ENCODE data around the gene HTRA2. TPM values are rescaled to one million over a fixed set of nuclear protein-coding genes. Genes with fewer than 3 reads are reported as not detected.
A peak's percentile ranks its signal among the peaks of the same experiment; 100 is the strongest.

Gene HTRA2
- total RNA-seq, 1 donor from 2014 or later = 67.7 TPM

GRCh38 chr2:74524955-74525716 lies 4.6 kb upstream of the HTRA2 start:
- Histone ChIP-seq H3K27me3 (ENCODE audit: control insufficient read depth, insufficient read depth, low read length) (no peaks in the 10 kb centered on the region), H3K4me3 (ENCODE audit: low read depth, low read length) (peak overlapping the region; percentile 28), H3K36me3 (ENCODE audit: control insufficient read depth, insufficient read depth, low read length) (peaks cover 9% of the 10 kb centered on the region)
- DNase-seq (ENCODE audit: low read depth) = no peak
- no peak for TF ChIP-seq CTCF (IDR thresholded peaks at IDR 0.05; ENCODE audit: insufficient read depth, low read length, severe bottlenecking)
- no peak for FAIRE-seq

GRCh38 chr2:74525717-74526648 lies 3.8 kb upstream of the HTRA2 start, which contains the start of gene DQX1:
TSS of gene DQX1 (minus strand) at chr2:74526231. CDS start at chr2:74525729, 502 bp downstream.
- DNase-seq (ENCODE audit: low read depth) (peak; percentile 100), FAIRE-seq (no peak)

GRCh38 chr2:74526649-74527230 lies 3.0 kb upstream of the HTRA2 start:
- no peak for TF ChIP-seq CTCF (IDR thresholded peaks at IDR 0.05; ENCODE audit: insufficient read depth, low read length, severe bottlenecking)
- no peaks in the 10 kb centered on the region for H3K27me3 ChIP-seq (ENCODE audit: control insufficient read depth, insufficient read depth, low read length)
- H3K36me3 ChIP-seq (ENCODE audit: control insufficient read depth, insufficient read depth, low read length) = peaks cover 9% of the 10 kb centered on the region
- H3K4me3 ChIP-seq (ENCODE audit: low read depth, low read length) = no peak overlapping the region
- DNase-seq (ENCODE audit: low read depth) (no peak), FAIRE-seq (no peak)

More at GRCh38 chr2:74525717-74526648, 3.8 kb upstream of the HTRA2 start, which contains the start of gene DQX1:
- Histone ChIP-seq H3K27me3 (ENCODE audit: control insufficient read depth, insufficient read depth, low read length) (no peaks in the 10 kb centered on the region), H3K4me3 (ENCODE audit: low read depth, low read length) (peak within 1 kb of the TSS; percentile 28), H3K36me3 (ENCODE audit: control insufficient read depth, insufficient read depth, low read length) (peaks cover 9% of the 10 kb centered on the region)
- TF ChIP-seq CTCF (IDR thresholded peaks at IDR 0.05; ENCODE audit: insufficient read depth, low read length, severe bottlenecking) = no peak

GRCh38 chr2:74527741-74528140 lies 2.0 kb upstream of the HTRA2 start:
- Histone ChIP-seq H3K27me3 (ENCODE audit: control insufficient read depth, insufficient read depth, low read length) (no peaks in the 10 kb centered on the region), H3K36me3 (ENCODE audit: control insufficient read depth, insufficient read depth, low read length) (peaks cover 13% of the 10 kb centered on the region), H3K4me3 (ENCODE audit: low read depth, low read length) (no peak overlapping the region)
- TF ChIP-seq CTCF (IDR thresholded peaks at IDR 0.05; ENCODE audit: insufficient read depth, low read length, severe bottlenecking) = no peak
- FAIRE-seq (no peak), DNase-seq (ENCODE audit: low read depth) (no peak)

- peak overlapping the region; percentile 92 for H3K4me3 ChIP-seq (ENCODE audit: low read depth, low read length)
- H3K36me3 ChIP-seq (ENCODE audit: control insufficient read depth, insufficient read depth, low read length) = peaks cover 16% of the 10 kb centered on the region
- H3K27me3 ChIP-seq (ENCODE audit: control insufficient read depth, insufficient read depth, low read length) = no peaks in the 10 kb centered on the region
- no peak for DNase-seq (ENCODE audit: low read depth)
- no peak for TF ChIP-seq CTCF (IDR thresholded peaks at IDR 0.05; ENCODE audit: insufficient read depth, low read length, severe bottlenecking)
- no peak for FAIRE-seq
These were observed 955 bp upstream of the HTRA2 start for GRCh38 chr2:74528600-74529356.

Data from bronchial epithelial cell (primary cell).